ENCODE measurements around the gene MAX. TPM values are rescaled to one million over a fixed set of nuclear protein-coding genes. Genes with fewer than 3 reads are reported as not detected.

The MAX gene
- total and polyA plus RNA-seq, 11 donors: 42.3 to 102 (median 74.4) TPM

- Histone ChIP-seq H3K27me3 (peaks cover 0 to 11% (median 0%) of the 10 kb centered on the region in 9 donors), H3K36me3 (no peaks in the 10 kb centered on the region), H3K9me3 (no peaks in the 10 kb centered on the region), H3K4me3 (no peak overlapping the region), H3K27ac (no peak overlapping the region), H3K4me1 (peaks cover 0 to 3% (median 0%) of the 10 kb centered on the region in 12 donors)
- TF ChIP-seq POLR2A (IDR thresholded peaks at IDR 0.05): no peak
- TF ChIP-seq, protein P1, sequence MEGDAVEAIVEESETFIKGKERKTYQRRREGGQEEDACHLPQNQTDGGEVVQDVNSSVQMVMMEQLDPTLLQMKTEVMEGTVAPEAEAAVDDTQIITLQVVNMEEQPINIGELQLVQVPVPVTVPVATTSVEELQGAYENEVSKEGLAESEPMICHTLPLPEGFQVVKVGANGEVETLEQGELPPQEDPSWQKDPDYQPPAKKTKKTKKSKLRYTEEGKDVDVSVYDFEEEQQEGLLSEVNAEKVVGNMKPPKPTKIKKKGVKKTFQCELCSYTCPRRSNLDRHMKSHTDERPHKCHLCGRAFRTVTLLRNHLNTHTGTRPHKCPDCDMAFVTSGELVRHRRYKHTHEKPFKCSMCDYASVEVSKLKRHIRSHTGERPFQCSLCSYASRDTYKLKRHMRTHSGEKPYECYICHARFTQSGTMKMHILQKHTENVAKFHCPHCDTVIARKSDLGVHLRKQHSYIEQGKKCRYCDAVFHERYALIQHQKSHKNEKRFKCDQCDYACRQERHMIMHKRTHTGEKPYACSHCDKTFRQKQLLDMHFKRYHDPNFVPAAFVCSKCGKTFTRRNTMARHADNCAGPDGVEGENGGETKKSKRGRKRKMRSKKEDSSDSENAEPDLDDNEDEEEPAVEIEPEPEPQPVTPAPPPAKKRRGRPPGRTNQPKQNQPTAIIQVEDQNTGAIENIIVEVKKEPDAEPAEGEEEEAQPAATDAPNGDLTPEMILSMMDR (IDR thresholded peaks at IDR 0.05): no peak
- intact Hi-C loops (cut with DNase I): no loop called here
- ATAC-seq (peak in 1 of 4 donors; percentile 38), DNase-seq (no peak)
- 71 to 79% (median 79%) methylated on average over 5 of the region's 5 CpGs for WGBS, 4 donors
Observed at GRCh38 chr14:65141523-65141922, 39.2 kb upstream of the MAX start.

GRCh38 chr14:65137648-65138307 lies 35.5 kb upstream of the MAX start:
- no peaks in the 10 kb centered on the region for H3K36me3 ChIP-seq
- intact Hi-C loops (cut with DNase I): no loop called here
- H3K27me3 ChIP-seq: peaks cover 0 to under 1% (median 0%) of the 10 kb centered on the region in 9 donors
- DNase-seq (peak in 3 of 5 donors; percentile 16 to 33 (median 30)), ATAC-seq (peak in 3 of 4 donors; percentile 36 to 85 (median 64))
- 70 to 82% (median 76%) methylated on average over 9 of the region's 9 CpGs for WGBS, 4 donors
- TF ChIP-seq POLR2A (IDR thresholded peaks at IDR 0.05): no peak
- TF ChIP-seq, protein P1 (IDR thresholded peaks at IDR 0.05): no peak
- peak overlapping the region in 1 of 12 donors; percentile 6 for H3K27ac ChIP-seq
- no peak overlapping the region for H3K4me3 ChIP-seq
- H3K9me3 ChIP-seq: no peaks in the 10 kb centered on the region
- H3K4me1 ChIP-seq: peaks cover 0 to 6% (median 0%) of the 10 kb centered on the region in 12 donors

DNA sequence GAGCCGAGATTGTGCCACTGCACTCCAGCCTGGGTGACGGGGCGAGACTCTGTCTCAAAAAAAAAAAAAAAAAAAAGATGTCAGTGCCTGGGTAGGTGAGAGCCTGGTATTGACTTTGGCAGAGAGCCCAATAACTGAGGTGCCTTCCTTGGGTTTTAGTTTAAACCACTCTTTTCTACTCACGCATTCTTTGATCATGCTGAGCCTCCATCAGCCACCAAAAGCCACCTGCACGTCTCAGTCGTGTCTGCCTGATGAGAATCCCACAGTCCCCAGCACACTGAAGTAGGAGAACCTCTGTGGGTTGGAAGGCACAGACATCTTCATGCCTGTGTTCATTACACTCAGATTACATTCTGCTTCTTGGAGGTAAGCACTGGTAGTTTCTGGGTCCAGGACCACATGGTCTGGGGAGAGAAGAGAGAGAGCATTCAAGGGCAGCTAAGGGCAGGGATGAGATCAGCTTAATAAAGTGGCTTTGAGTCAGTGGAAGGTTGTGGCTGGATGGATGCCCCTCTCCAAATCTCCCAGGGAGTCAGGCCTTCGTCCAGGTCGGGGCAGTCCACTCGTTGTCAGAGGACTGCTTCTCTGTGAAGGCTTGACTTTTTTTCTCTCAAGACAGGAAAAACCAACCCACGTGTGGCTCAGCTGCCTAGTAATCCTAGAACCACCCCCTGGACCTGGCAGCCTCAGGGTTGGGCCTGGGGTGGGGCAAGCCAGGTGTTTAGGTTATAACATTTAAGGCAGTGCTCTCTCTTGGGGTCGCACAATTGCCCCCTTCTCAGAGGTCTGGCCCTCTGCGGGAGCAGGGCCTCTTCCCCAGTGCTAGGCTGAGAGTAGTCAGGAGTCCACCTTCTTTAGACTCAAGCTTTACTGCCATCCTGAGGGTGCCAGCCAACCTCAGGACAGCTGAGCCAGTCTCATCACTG lies 32.6 kb upstream of the MAX start:
- intact Hi-C loops (cut with DNase I): no loop called here
- Histone ChIP-seq H3K27me3 (no peaks in the 10 kb centered on the region), H3K36me3 (no peaks in the 10 kb centered on the region), H3K4me3 (no peak overlapping the region), H3K4me1 (peaks cover 0 to 3% (median 0%) of the 10 kb centered on the region in 12 donors), H3K9me3 (no peaks in the 10 kb centered on the region), H3K27ac (no peak overlapping the region)
- DNase-seq (no peak), ATAC-seq (peak in 3 of 4 donors; percentile 20 to 62 (median 36))
- TF ChIP-seq, protein P1 (IDR thresholded peaks at IDR 0.05): no peak
- WGBS, 4 donors: 74 to 81% (median 77%) methylated on average over 11 to 12 of the region's 12 CpGs

DNA sequence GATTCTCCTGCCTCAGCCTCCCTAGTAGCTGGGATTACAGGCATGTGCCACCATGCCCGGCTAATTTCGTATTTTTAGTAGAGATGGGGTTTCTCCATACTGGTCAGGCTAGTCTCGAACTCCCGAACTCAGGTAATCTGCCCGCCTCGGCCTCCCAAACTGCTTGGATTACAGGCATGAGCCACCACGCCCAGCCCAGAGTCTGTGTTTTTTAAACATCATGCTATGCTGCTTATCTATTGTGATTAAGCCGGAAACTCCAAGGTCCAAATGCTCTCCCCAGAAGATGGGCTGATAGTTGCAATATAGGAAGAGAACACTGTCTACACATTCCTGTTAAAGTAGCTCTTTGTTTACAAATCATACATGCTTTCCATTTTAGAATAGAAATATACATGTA lies 30.5 kb upstream of the MAX start:
- intact Hi-C loops (cut with DNase I): no loop called here
- no peak for DNase-seq
- Histone ChIP-seq H3K27me3 (no peaks in the 10 kb centered on the region), H3K27ac (no peak overlapping the region), H3K4me1 (peaks cover 0 to 3% (median 0%) of the 10 kb centered on the region in 12 donors), H3K9me3 (no peaks in the 10 kb centered on the region), H3K4me3 (no peak overlapping the region), H3K36me3 (no peaks in the 10 kb centered on the region)
- ATAC-seq: no peak
- TF ChIP-seq POLR2A (IDR thresholded peaks at IDR 0.05): no peak
- TF ChIP-seq, protein P1 (IDR thresholded peaks at IDR 0.05): no peak
- 88 to 97% (median 90%) methylated on average over 8 of the region's 8 CpGs for WGBS, 4 donors
